COLO668 (cell line): ENCODE measurements around the gene CRY2.

Experiments used
- DNase-seq: peaks from one replicate; lab custom pipeline; 2025; ENCODE audit not compliant: unreplicated experiment; lab: John Stamatoyannopoulos, UW

Gene CRY2

GRCh38 chr11:45877221-45877620 is 29.9 kb downstream of the CRY2 start:
- DNase-seq: no peak

- DNase-seq: no peak
Measured at GRCh38 chr11:45877845-45878244, 30.6 kb downstream of the CRY2 start.

- DNase-seq: peak; percentile 59
Measured at GRCh38 chr11:45879803-45880686, 32.8 kb downstream of the CRY2 start.

GRCh38 chr11:45880772-45881570 is 33.7 kb downstream of the CRY2 start:
- no peak for DNase-seq

DNA sequence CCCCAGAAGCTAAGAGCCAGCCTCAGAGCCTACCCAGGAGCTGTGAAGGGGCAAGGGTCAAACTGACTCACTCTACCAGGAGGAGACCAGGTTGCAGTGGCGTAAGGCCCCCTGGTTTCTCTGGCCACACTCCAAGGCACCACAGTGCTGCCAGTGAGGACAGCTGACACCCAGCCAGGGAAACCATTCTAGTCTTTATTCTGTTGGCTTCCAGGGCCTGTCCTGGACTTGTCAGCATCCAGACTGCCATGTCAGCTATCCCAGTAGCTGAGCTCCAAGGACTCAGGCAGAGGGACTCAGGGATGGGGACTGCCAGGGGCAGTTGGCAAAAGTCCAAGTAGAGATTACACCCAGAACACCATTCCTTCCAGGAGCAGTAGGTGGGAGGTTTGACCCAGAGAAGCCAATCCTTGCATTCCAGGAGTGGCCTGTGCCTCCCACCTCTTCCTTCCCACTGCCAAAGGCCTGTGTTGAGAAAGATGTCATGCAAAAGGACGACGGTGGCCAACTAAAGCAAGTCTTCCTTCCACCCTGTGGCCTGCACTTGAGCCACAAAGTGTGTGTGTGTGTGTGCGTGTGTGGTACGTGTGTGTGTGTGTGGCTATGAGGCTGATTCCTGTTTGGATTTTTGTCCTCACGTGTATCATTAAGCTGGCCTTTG is 34.6 kb downstream of the CRY2 start:
- DNase-seq: no peak

DNA sequence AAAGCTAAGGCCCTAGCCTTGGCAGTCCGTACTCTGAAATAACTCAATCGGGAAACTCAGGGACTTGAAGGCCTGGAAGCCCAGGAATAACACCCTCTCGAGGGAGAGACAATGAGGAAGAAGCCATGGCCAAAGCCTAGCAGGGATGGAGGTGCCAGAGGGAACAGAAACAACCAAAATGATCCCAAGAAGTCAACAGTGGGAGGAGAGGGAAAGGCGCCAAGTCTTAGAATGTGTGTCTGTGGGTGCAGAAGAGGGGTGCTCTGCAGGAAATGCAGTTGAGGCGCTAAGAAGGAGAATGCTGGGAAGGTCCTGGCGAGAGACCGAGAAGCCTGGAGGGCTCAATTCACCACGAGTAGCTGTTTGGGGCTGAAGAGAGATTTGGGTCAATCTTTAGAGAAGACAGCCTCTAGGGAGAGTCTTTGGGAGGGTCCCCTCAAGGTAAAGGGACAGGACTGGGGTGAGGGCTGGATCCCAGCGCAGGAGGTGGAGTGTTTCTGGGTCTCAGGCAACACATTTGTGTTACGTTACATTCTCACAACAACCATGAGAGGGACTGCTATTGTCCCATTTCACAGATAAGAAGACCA is 37.4 kb downstream of the CRY2 start:
- DNase-seq: no peak

GRCh38 chr11:45885274-45885920 is 38.1 kb downstream of the CRY2 start, which contains the start of gene MAPK8IP1:
Gene MAPK8IP1 (plus strand): TSS chr11:45885651. CDS start chr11:45885821, 170 bp downstream.
- peak; percentile 91 for DNase-seq

DNA sequence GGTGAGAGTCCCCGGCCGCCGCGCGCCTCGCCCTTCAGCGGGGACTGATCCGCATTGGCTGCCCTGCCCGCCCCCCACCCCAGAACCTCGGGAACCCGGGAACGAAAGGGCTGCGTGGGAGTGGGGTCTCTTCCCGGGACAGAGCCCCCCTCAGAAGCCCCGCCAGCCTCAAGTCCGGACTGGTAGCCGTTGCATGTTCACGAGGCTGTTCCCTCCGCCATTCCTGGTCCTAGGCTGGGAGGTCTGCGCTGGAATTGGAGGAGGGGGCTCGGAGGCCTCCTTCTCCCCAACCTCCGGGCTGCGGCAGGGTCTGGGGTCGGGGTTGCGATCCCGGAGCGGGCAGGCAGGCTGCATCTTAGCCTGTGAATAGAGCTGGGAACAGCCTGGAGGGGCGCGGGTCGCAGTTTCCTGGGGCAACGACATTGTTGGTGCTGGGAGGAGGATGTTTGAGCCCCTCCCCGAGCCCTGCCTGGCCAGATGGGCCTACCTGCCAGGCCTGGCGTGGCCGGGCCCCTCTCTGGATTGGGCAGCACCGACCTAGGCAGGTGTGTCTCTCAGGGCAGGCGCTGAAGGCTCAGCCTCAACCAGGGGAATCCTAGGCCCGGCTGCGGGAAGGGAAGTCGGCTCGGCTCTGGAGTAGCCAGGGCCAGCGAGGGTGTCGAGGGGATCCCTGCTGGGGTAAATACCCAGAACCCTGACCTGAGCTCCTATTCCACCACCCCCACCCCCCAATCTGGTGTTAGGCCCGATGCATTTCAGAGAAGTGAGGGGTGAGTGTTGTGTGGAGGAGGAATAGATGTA is 38.8 kb downstream of the CRY2 start:
- peak; percentile 71 for DNase-seq

DNA sequence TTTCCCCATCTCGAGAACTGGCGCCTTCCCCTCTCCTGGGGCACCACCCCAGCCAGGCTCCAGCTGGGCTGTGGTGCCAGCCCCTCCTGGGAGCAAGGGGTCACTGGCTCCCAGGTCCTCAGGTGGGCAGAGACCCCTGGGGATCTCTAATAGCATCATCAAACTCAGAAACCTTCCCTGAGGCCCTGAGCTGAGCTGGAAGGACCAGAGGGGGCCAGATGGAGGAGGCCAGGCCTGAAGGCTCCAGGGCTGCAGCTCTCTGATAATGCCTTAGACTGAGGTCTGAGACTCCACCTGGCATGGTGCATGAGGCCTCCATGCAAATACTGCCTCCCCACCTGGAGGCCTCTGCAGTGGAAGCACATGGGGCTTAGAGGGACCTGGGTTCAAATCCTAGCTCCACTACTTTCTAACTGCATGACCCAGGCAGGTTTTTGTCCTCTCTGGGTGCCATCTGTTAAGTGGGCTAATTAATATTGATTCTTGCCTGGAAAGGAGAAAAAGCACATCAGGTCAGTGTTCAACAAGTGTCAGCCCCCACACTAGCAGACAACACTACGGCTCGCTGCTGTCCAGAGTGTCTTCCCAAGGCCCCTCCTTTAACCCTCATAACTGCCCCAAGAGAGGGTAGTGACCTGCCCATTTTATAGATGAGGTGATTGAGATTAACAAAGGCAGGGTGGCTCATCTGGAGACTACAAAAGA is 39.7 kb downstream of the CRY2 start:
- no peak for DNase-seq

GRCh38 chr11:45887587-45887986 is 40.3 kb downstream of the CRY2 start:
- DNase-seq: no peak

GRCh38 chr11:45889555-45889954 is 42.3 kb downstream of the CRY2 start:
- no peak for DNase-seq

DNA sequence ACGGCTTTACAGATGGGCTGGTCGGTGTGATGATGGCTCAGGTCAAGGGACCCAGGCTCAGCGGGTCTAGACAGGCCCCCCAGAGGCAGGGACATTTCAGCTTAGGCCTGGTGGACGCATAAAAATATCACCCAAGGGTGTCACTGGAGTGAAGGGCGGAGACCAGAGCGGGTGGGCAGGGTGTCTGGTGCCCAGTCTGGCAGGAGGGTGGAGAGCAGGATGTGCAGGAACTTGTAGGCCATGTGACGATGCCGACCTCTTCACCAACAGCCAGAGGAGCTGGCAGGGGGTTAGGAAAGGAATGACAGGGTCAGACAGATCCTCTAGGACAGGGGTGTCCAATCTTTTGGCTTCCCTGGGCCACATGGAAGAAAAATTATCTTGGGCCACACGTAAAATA is 42.7 kb downstream of the CRY2 start:
- no peak for DNase-seq

DNA sequence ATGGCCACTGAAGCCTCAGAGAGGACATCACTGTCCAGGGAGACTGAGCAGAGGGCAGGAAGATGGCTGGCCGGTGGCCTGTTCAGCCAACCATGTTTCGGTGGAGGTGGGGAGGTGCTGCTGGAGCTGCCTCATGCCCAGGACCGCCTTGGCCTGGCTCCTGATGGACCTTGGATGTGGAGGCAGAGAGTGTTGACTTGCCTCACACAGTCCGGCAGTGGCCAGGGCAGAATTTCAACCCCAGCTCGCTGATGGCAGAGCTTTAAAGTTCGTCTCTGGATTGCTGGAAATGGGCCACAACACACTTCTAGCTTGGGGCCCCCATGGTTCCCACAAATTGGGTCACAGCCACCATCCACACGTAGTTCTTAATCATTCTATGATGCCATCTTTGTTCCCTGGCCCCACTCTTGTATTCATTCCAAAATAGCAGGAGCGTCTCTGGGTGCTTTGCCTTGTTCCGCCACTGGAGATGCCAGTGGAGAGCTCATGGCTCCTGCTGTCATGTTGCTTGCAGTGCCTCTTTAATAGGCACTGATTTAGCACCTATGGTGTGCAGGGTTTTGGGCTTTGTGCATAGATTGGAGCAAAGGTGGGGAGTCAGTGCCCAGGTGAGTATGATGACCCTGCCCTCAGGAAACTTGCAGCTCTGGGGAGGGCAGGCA is 43.7 kb downstream of the CRY2 start:
- no peak for DNase-seq

- no peak for DNase-seq
Measured at GRCh38 chr11:45892856-45893255, 45.6 kb downstream of the CRY2 start.

GRCh38 chr11:45894555-45895247 is 47.4 kb downstream of the CRY2 start:
- no peak for DNase-seq

GRCh38 chr11:45895553-45896259 is 48.4 kb downstream of the CRY2 start:
- DNase-seq: peak; percentile 38

GRCh38 chr11:45896422-45896984 is 49.2 kb downstream of the CRY2 start:
- DNase-seq: peak; percentile 95
